22Rv1 (cell line): ENCODE results near the gene KRT77.

Experiments used
- CTCF ChIP-seq: fragments of 450-650 bp; IDR thresholded peaks from 2 replicates; pipeline ENCODE4 v1.5.1; 2017; ENCODE audit warnings: mild to moderate bottlenecking
- ZFX ChIP-seq: fragments of 450-650 bp; IDR thresholded peaks from 2 replicates; pipeline ENCODE4 v1.6.1; 2017; ENCODE audit warnings: antibody characterized with exemption, borderline replicate concordance

- TF ChIP-seq CTCF (no peak), ZFX (no peak)
Observed at GRCh38 chr12:52672321-52672933, 30.9 kb downstream of the KRT77 start.
